IMR-90 (cell line): ENCODE data around the gene TSSK2. TPM values are rescaled to one million over a fixed set of nuclear protein-coding genes. Genes with fewer than 3 reads are reported as not detected.

Experiments used
- ATAC-seq: fragments of 200-7000 bp; cut with Tn5 transposase; 2 replicates; pipeline ENCODE4 v1.9.1; 2020; ENCODE audit warnings: low read depth, mild to moderate bottlenecking, moderate library complexity
- BruUV-seq: library from RNA; stranded (reverse); fragments of 400-500 nt; replicated peaks from 2 replicates; lab custom pipeline; 2021; lab: Mats Ljungman, UMichigan
- CTCF ChIA-PET: fragments of 300-600 bp; formaldehyde crosslinking; extraction: SDS; loops from one replicate; lab custom pipeline; 2021; ENCODE audit warnings: antibody characterized with exemption; lab: Yijun Ruan, JAX
- POLR2A ChIA-PET: fragments of 300-600 bp; sonication (Branson Sonifier 250); formaldehyde crosslinking; loops from one replicate; lab custom pipeline; 2022; ENCODE audit warnings: antibody characterized with exemption; ENCODE audit not compliant: unreplicated experiment; lab: Charles Lee
- DNase-seq: peaks from one replicate; pipeline ENCODE4 v3.0.0; 2013
- H2AFZ ChIP-seq: replicated peaks from 2 replicates; pipeline ENCODE3; 2013; ENCODE audit warnings: low read length, mild to moderate bottlenecking; ENCODE audit not compliant: poor library complexity
- H2AK5ac ChIP-seq: 2 replicates; pipeline ENCODE4 v1.6.1; 2013; ENCODE audit warnings: low read depth, low read length, inconsistent platforms
- H2AK9ac ChIP-seq: replicated peaks from 2 replicates; pipeline ENCODE3; 2013; ENCODE audit warnings: mild to moderate bottlenecking, low read depth, low read length, moderate library complexity; ENCODE audit not compliant: poor library complexity
- H2BK120ac ChIP-seq: 2 replicates; pipeline ENCODE4 v1.6.1; 2013; ENCODE audit warnings: low read depth, low read length, inconsistent platforms
- H2BK15ac ChIP-seq: 3 replicates; pipeline ENCODE4 v1.6.1; 2013; ENCODE audit warnings: low read depth, low read length, inconsistent platforms
- H2BK20ac ChIP-seq: 2 replicates; pipeline ENCODE4 v1.6.1; 2013; ENCODE audit warnings: low read depth, mild to moderate bottlenecking, inconsistent platforms, low read length, moderate library complexity
- H2BK5ac ChIP-seq: 2 replicates; pipeline ENCODE4 v1.6.1; 2013; ENCODE audit warnings: mild to moderate bottlenecking, low read depth, low read length, inconsistent platforms; ENCODE audit not compliant: poor library complexity, severe bottlenecking
- H3K14ac ChIP-seq: replicated peaks from 2 replicates; pipeline ENCODE4 v1.6.1; 2013; ENCODE audit warnings: low read depth, low read length, inconsistent platforms
- H3K18ac ChIP-seq: 2 replicates; pipeline ENCODE4 v1.6.1; 2013; ENCODE audit warnings: low read depth, low read length, control low read depth
- H3K23ac ChIP-seq: 2 replicates; pipeline ENCODE4 v1.6.1; 2013; ENCODE audit warnings: low read depth, low read length, inconsistent platforms
- H3K27ac ChIP-seq: 2 replicates; pipeline ENCODE4 v1.5.1; 2013; ENCODE audit warnings: mild to moderate bottlenecking, control low read depth, low read length; ENCODE audit not compliant: insufficient read depth
- H3K27me3 ChIP-seq: 2 replicates; pipeline ENCODE4 v1.6.1; 2013; ENCODE audit warnings: low read length; ENCODE audit not compliant: control insufficient read depth, insufficient read depth
- H3K36me3 ChIP-seq: 2 replicates; pipeline ENCODE4 v1.6.1; 2013; ENCODE audit warnings: low read length, mixed read lengths; ENCODE audit not compliant: control insufficient read depth, insufficient read depth
- H3K4ac ChIP-seq: 2 replicates; pipeline ENCODE4 v1.6.1; 2013; ENCODE audit warnings: low read depth, low read length, inconsistent platforms
- H3K4me1 ChIP-seq: 2 replicates; pipeline ENCODE4 v1.6.1; 2013; ENCODE audit warnings: low read length, mixed read lengths; ENCODE audit not compliant: control insufficient read depth, insufficient read depth
- H3K4me2 ChIP-seq: 2 replicates; pipeline ENCODE4 v1.6.1; 2013; ENCODE audit warnings: low read depth, mild to moderate bottlenecking, control low read depth, low read length, moderate library complexity
- H3K4me3 ChIP-seq: 2 replicates; pipeline ENCODE4 v1.5.1; 2013; ENCODE audit warnings: low read depth, mild to moderate bottlenecking, control low read depth, low read length, moderate library complexity; ENCODE audit not compliant: insufficient read depth
- H3K56ac ChIP-seq: 2 replicates; pipeline ENCODE4 v1.6.1; 2013; ENCODE audit warnings: low read length, inconsistent platforms; ENCODE audit not compliant: insufficient read depth; ENCODE audit errors: extremely low read depth
- H3K79me1 ChIP-seq, 2 experiments: 2 replicates each; pipeline ENCODE4 v1.6.1; 2013; ENCODE audit warnings: low read length in 2 of 2, inconsistent platforms in 1 of 2, low read depth in 1 of 2
- H3K9ac ChIP-seq: 2 replicates; pipeline ENCODE4 v1.6.1; 2013; ENCODE audit warnings: low read depth, low read length, control low read depth
- H3K9me1 ChIP-seq: 2 replicates; pipeline ENCODE4 v1.6.1; 2013; ENCODE audit warnings: low read length, inconsistent platforms; ENCODE audit not compliant: insufficient read depth
- H3K9me3 ChIP-seq: 2 replicates; pipeline ENCODE4 v1.6.1; 2013; ENCODE audit warnings: low read length; ENCODE audit not compliant: control insufficient read depth, insufficient read depth
- H4K20me1 ChIP-seq: 2 replicates; pipeline ENCODE4 v1.6.1; 2013; ENCODE audit warnings: low read length, inconsistent platforms; ENCODE audit not compliant: insufficient read depth
- H4K5ac ChIP-seq: 2 replicates; pipeline ENCODE4 v1.6.1; 2013; ENCODE audit warnings: mild to moderate bottlenecking, low read depth, low read length, control low read depth
- H4K8ac ChIP-seq, 2 experiments: 2 replicates each; pipeline ENCODE4 v1.6.1; 2013; ENCODE audit warnings: low read depth in 2 of 2, low read length in 2 of 2, control low read depth in 1 of 2, inconsistent platforms in 1 of 2
- H4K91ac ChIP-seq: 2 replicates; pipeline ENCODE4 v1.6.1; 2013; ENCODE audit warnings: low read depth, low read length, inconsistent platforms; ENCODE audit not compliant: insufficient read depth
- FOS ChIP-seq: fragments of 150-350 bp; IDR thresholded peaks from 2 replicates; pipeline ENCODE4 v1.6.1; 2016; ENCODE audit warnings: low read depth, low read length
- MAFK ChIP-seq: IDR thresholded peaks from 2 replicates; pipeline ENCODE4 v1.6.1; 2012; ENCODE audit warnings: low read depth, low read length, improper control_type of control experiment
- whole genome bisulfite sequencing, 2 experiments: methylation state at CpG; one replicate each; pipeline versions ENCODE4 v1.1.5 to v1.1.7; 2013; ENCODE audit warnings: missing lambda C conversion rate in 2 of 2; ENCODE audit not compliant: insufficient read length in 1 of 2; ENCODE audit errors: extremely low coverage in 2 of 2; 5-methylcytosine and 5-hydroxymethylcytosine counted together
- dilution Hi-C: fragments of 300-500 bp; cut with HindIII; formaldehyde crosslinking; loops from one replicate; pipeline ENCODE4 v1.14.3; 2018; ENCODE audit warnings: low sequenced_read_pairs; ENCODE audit not compliant: unreplicated experiment
- in situ Hi-C: fragments of 300-500 bp; cut with MboI; formaldehyde crosslinking; loops from 3 replicates; pipeline ENCODE4 v1.14.3; 2019; ENCODE audit warnings: low sequenced_read_pairs, inconsistent platforms, mixed read lengths
- intact Hi-C: fragments of 100-400 bp; cut with micrococcal nuclease; formaldehyde crosslinking; loops from 2 replicates; pipeline ENCODE4 v1.10.0; 2022
- polyA plus RNA-seq, 3 experiments: library from polyadenylated mRNA; depleted of rRNA; stranded (reverse); fragments of >200 nt; gene quantifications; 2 replicates each; pipeline ENCODE4 v1.2.3, GENCODE V29; 2012; ENCODE audit warnings: low replicate concordance in 1 of 3
- total RNA-seq: library from RNA; depleted of rRNA; stranded (reverse); fragments of >200 nt; gene quantifications from 2 replicates; pipeline ENCODE4 v1.2.3, GENCODE V29; 2012

TSSK2 gene
- total and polyA plus RNA-seq, 2 of the 4 experiments (the other 2 are of a cell fraction) = not detected

DNA sequence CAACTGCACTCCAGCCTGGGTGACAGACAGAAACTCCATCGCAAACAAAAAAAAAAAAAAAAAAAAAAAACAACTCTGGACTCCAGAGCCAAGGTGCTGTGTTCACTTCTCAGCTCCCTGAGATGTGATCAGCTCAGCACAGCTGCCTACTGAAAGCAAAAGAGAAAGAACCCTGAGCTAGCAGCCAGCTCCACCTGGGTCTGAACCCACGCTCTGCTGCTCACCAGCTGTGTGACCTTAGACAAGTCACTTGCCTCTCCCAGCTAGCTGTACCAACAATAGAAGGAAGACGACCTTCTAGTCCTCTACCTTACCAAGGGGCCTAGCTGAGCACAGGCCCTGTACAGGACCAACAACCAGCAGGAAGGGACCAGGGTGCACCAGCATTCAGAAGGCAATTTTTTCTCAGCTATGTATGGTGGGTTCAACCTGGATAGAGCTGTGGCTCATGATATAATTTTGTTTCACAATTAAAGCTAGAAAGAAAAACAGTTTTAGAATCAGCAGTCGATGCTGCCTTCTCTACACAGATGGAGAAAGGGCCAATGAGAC, 12.7 kb upstream of the TSSK2 start:
- Histone ChIP-seq H3K4ac (no peak overlapping the region), H3K23ac (no peak overlapping the region), H2AK5ac (no peak overlapping the region), H4K20me1 (peaks cover 80% of the 10 kb centered on the region), H3K27ac (no peak overlapping the region), H3K4me2 (no peak overlapping the region), H2AK9ac (no peak overlapping the region), H3K27me3 (no peaks in the 10 kb centered on the region), H3K9me3 (no peaks in the 10 kb centered on the region), H3K9ac (no peak overlapping the region), H3K14ac (no peak overlapping the region), H3K9me1 (peaks cover 46% of the 10 kb centered on the region), H2AFZ (no peak overlapping the region), H2BK15ac (no peak overlapping the region), H4K5ac (no peak overlapping the region), H3K56ac (no peak overlapping the region), H3K18ac (no peak overlapping the region), H4K8ac (no peak overlapping the region), H3K4me3 (no peak overlapping the region), H4K91ac (no peak overlapping the region), H3K36me3 (peaks cover 6% of the 10 kb centered on the region; the same call in 1 of the 2 replicates), H2BK120ac (no peak overlapping the region), H2BK20ac (no peak overlapping the region), H3K4me1 (peaks cover 16% of the 10 kb centered on the region), H3K79me1 (peaks cover 36 to 79% of the 10 kb centered on the region in 2 experiments), H2BK5ac (no peak overlapping the region)
- no peak for ATAC-seq
- no TSS peak for BruUV-seq
- ChIA-PET POLR2A (interaction anchor here (0.6 kb wide), 1 partner anchor 479 kb away, joined by 3 read pairs; no protein-coding TSS in a partner anchor), CTCF (no interaction called here)
- no peak for TF ChIP-seq FOS
- no peak for TF ChIP-seq MAFK
- in situ Hi-C loops (no loop called here), dilution Hi-C loops (no loop called here), intact Hi-C loops (no loop called here)
- WGBS, 2 experiments = 100% methylated on average over 1 of the region's 4 CpGs; no CpG with 5 or more reads in 1 of the 2 experiments
- no peak for DNase-seq
